Measurements from ENCODE around the gene SEC11A. TPM values are rescaled to one million over a fixed set of nuclear protein-coding genes. Genes with fewer than 3 reads are reported as not detected.
"Not testable (repeated sequence)": the region's sequence is repeated elsewhere in the genome, so short reads cannot be mapped to it uniquely, and the experiment has no call there.

The SEC11A gene
- 265 and 320 TPM in 2 replicates for total RNA-seq (2014; rRNA removed; shearing (Covaris generic))

DNA sequence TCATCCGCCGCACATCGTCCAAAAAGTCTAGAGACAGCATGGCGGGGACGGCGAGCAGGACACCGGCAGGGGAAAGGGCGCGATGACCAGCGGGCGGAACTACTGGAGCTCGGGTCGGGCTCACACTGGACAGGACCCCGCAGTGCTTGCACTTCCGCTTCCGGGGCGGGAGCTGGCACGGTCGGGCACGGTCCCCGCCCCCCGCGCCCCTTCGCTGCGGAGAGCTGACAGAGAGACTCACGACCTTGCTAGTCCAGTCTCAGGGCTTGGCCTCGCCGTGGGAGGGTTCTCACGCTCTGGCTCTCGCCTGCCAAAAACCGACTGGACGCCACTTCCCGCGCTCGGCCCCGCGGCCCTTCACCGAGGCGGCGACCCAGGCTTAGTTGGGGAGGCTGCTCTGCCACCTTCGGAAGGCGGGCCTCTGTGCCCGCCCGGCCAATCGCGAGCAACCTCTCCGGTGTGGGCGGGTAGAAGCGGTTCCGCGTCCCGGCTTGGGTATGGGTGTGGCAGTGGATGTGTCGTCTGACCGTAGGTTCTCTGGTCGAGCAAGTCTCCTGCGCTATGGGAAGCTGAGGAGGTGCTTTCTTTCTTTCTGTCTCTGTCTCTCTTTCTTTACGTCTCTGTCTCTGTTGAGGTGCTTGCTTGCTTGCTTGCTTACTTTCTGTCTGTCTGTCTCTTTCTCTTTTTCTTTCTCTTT, at the start of gene SEC11A:
SEC11A (minus strand) TSS at position 104 of the 697 bp plus-strand sequence; CDS start at position 40, 64 bp downstream.
- peak within 1 kb of the TSS; percentile 44 for H3K27ac ChIP-seq
- H3K4me1 ChIP-seq (replicated peaks) = peaks cover 6% of the 10 kb centered on the region; the same call in 1 of the 2 replicates
- H3K4me3 ChIP-seq = peak within 1 kb of the TSS; percentile 83
- peaks cover 8% of the 10 kb centered on the region for H3K36me3 ChIP-seq
- no peaks in the 10 kb centered on the region for H3K27me3 ChIP-seq (replicated peaks)
- DNase-seq (ENCODE audit: low read depth in 1 of 2, low spot score in 2 of 2) = peak; percentile 95 to 99
- no peaks in the 10 kb centered on the region for H3K9me3 ChIP-seq (replicated peaks)

DNA sequence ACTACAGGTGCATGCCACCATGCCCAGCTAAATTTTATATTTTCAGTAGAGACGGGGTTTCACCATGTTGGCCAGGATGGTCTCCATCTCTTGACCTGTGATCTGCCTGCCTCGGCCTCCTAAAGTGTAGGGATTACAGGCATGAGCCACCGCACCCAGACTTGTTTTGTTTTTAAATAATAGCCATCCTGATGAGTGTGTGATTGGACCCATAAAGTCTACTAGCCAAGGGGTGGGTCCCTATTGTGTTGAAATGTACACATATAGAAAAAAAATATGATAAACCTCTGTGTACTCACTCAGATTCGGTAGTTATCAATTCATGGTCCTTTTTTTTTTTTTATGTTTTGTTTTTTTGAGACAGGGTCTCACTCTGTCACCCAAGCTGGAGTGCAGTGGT, 49.7 kb upstream of the SEC11A start:
- peaks cover 37% of the 10 kb centered on the region for H3K36me3 ChIP-seq
- H3K4me3 ChIP-seq = no peak overlapping the region
- no peak overlapping the region for H3K27ac ChIP-seq
- no peaks in the 10 kb centered on the region for H3K27me3 ChIP-seq (replicated peaks)
- no peaks in the 10 kb centered on the region for H3K4me1 ChIP-seq (replicated peaks)
- no peaks in the 10 kb centered on the region for H3K9me3 ChIP-seq (replicated peaks)
- DNase-seq (ENCODE audit: low read depth in 1 of 2, low spot score in 2 of 2) = no peak

DNA sequence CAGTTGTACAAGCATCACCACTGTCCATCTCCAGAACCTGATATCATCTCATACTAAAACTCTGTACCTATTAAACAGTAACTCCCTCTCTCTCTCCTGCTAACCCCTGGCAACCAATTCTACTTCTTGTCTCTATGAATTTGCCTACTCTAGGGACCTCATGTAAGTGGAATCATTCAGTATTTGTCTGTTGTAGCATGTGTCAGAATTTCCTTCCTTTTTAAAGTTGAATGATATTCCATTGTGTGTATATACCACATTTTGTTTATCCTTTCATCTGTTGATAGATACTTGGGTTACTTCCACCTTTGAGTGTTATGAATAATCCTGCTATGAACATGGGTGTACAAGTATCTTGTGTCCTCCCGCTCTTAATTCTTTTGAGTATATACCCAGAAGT, 49.0 kb upstream of the SEC11A start:
- Histone ChIP-seq H3K27ac (no peak overlapping the region), H3K36me3 (peaks cover 33% of the 10 kb centered on the region), H3K4me3 (no peak overlapping the region), H3K9me3 (replicated peaks) (no peaks in the 10 kb centered on the region), H3K4me1 (replicated peaks) (no peaks in the 10 kb centered on the region), H3K27me3 (replicated peaks) (no peaks in the 10 kb centered on the region)
- no peak for DNase-seq (ENCODE audit: low read depth in 1 of 2, low spot score in 2 of 2)

DNA sequence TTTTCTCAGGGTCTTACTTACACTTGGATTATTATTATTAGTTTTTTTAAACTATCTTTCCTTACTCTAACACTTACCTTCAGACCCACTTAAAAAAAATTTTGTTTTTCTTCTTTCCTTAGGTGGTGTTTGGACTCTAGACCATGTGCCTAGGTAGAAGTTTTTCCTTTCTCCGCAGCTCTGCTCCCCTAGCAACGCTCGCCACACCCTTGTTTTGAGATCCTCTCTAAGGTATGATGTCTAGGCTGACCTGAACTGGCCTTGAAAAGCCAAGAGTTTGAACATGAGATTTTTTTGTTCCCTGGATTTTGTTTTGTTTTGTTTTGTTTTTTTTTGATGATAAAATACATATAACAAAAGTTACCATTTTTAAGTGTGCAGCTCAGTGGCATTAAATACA, 48.6 kb upstream of the SEC11A start:
- DNase-seq (ENCODE audit: low read depth in 1 of 2, low spot score in 2 of 2) = no peak
- Histone ChIP-seq H3K27me3 (replicated peaks) (no peaks in the 10 kb centered on the region), H3K9me3 (replicated peaks) (no peaks in the 10 kb centered on the region), H3K27ac (no peak overlapping the region), H3K4me3 (no peak overlapping the region), H3K36me3 (peaks cover 29% of the 10 kb centered on the region), H3K4me1 (replicated peaks) (no peaks in the 10 kb centered on the region)

DNA sequence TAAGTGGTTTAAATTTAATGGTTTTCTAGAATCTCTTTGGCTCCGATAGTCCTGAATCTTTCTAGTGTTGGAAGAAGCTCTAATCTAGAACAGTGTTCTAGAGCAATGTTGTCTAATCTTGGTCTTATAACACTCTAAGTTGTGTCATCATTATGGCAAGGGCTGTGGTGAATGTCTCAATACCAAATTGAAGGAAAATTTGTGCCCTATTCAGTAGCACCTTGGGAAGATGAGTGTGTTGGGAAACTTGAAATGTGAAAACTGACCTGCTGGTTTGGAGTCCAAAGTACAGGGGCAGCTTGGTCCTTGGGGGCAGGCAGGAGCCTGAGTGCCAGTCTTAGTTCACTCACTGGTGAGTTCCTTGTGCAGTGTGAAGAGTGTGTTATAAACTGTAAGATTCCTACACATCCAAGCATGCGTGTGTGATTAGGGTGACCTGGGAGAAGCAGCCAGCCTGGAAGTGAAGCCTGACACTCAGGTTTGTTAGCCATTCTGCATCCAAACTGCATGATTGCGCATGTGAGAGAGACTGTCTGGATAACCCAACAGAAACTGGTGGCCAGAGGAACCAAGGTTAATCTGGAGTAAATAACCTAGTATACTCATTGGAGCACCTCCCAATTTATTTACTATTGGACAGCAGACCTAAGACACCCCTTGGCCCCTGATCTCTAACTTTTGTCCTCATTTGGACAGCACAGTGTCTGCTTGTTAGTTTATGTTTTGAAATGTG, 47.1 kb upstream of the SEC11A start:
- H3K4me3 ChIP-seq = no peak overlapping the region
- no peaks in the 10 kb centered on the region for H3K9me3 ChIP-seq (replicated peaks)
- no peaks in the 10 kb centered on the region for H3K27me3 ChIP-seq (replicated peaks)
- no peak for DNase-seq (ENCODE audit: low read depth in 1 of 2, low spot score in 2 of 2)
- H3K27ac ChIP-seq = no peak overlapping the region
- peaks cover 14% of the 10 kb centered on the region for H3K36me3 ChIP-seq
- no peaks in the 10 kb centered on the region for H3K4me1 ChIP-seq (replicated peaks)

DNA sequence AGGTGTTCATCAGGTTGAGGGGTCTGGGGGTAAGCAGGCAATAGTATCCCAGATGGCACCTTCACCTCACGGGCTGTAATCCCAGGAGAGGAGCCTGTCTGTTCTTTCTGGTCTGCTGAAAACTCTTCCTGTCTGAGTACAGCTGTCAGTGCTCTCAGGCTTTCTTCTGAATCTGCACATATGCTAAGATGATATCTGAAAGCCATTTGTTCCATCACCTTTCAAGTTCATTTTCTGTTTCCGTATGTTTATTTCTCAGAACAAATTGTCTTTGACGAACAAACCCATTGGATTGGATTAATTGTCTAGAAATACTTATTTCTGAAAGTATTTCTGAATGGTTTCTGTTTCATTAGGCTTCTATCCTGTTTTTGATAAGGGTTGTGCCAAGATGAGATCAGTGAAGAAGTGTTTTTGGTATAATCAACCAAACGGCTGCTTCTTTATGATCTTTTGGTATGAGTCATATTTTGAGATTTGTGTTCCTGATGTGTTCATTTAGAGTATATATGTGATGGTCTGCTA, 45.7 kb upstream of the SEC11A start:
- Histone ChIP-seq H3K36me3 (peaks cover 6% of the 10 kb centered on the region), H3K27ac (no peak overlapping the region), H3K27me3 (replicated peaks) (no peaks in the 10 kb centered on the region), H3K9me3 (replicated peaks) (no peaks in the 10 kb centered on the region), H3K4me3 (no peak overlapping the region), H3K4me1 (replicated peaks) (no peaks in the 10 kb centered on the region)
- no peak for DNase-seq (ENCODE audit: low read depth in 1 of 2, low spot score in 2 of 2)

DNA sequence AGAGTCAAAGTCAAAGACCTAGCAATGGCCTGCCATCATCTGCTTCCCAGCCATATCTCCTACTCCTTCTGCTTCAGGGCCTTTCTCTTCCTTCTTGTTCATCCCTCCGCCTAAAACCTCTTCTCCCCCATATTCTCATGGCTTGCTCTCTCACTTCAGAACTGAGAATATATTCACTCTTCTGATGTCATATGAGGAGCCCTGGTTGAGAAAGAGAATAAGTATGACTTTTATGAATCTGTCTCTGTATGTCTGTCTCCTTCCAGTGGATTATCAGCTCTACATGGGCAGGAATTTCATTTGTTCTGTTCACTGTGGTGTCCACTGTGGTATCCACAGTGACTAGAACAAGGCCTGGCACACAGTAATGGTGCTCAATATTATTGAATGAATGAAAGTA, 44.3 kb upstream of the SEC11A start:
- Histone ChIP-seq H3K4me1 (replicated peaks) (no peaks in the 10 kb centered on the region), H3K4me3 (no peak overlapping the region), H3K27me3 (replicated peaks) (no peaks in the 10 kb centered on the region), H3K9me3 (replicated peaks) (no peaks in the 10 kb centered on the region), H3K36me3 (no peaks in the 10 kb centered on the region), H3K27ac (no peak overlapping the region)
- no peak for DNase-seq (ENCODE audit: low read depth in 1 of 2, low spot score in 2 of 2)

DNA sequence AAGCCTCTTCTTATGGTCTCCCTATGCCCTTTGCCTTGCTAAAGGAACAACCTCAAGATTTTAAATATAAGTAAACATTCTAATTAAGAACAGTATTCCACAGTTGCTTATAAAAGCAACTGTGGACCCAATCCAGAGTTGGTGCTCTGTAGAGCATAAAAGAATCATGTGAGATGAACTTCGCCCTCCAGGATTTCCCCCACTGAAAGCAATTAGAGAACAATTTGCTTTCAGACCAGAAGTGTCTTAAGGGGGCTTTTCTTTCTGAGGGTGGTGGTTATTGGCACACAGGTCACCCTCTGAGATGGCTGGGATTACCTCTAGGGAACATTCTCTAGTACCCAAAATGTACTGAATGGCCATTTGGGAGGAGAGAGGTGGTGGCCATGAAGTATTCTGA, 43.1 kb upstream of the SEC11A start:
- no peaks in the 10 kb centered on the region for H3K4me1 ChIP-seq (replicated peaks)
- no peaks in the 10 kb centered on the region for H3K9me3 ChIP-seq (replicated peaks)
- H3K36me3 ChIP-seq = peaks cover 3% of the 10 kb centered on the region
- H3K27ac ChIP-seq = no peak overlapping the region
- H3K27me3 ChIP-seq (replicated peaks) = no peaks in the 10 kb centered on the region
- DNase-seq (ENCODE audit: low read depth in 1 of 2, low spot score in 2 of 2) = no peak
- H3K4me3 ChIP-seq = no peak overlapping the region

DNA sequence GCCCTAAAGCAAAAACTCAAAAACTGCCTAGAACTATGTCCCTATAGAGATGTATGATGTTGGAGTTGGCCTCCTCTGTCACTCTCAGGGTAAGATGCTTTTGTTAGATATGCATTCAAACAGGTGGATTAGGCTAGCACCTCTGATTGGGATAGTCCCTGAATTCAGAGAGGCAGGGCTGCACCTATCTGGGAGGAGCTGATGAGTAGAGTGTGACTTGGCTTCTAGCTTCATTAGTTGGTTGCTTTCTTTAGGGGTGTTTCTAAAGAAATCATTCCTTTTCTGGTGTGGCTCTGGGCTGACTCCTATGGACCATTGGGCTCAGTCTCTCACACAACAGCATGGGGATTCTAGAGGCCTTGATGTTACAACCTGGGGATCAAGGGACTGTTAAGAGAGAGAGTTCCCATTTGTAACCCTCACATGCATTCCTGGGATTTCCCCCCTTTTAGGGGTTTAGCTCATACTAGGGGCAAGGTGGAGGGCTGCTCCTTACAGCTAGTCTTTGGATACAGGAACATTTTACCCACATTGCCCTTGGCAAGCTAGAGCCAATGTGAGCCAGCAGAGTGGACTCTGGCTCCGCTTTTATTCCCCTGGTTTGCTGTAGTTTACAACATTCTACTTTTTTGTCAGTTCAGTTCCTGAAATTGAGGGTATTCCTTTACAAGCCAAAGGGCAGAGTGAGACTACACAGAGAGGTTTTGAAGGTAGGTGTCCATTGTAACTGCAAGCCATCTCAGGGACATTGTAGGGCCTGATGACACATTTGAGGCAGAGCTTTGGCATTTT, 40.0 kb upstream of the SEC11A start:
- no peak overlapping the region for H3K27ac ChIP-seq
- no peak overlapping the region for H3K4me3 ChIP-seq
- H3K27me3 ChIP-seq (replicated peaks) = no peaks in the 10 kb centered on the region
- no peaks in the 10 kb centered on the region for H3K9me3 ChIP-seq (replicated peaks)
- H3K36me3 ChIP-seq = peaks cover 13% of the 10 kb centered on the region
- peaks cover 10% of the 10 kb centered on the region for H3K4me1 ChIP-seq (replicated peaks)
- DNase-seq (ENCODE audit: low read depth in 1 of 2, low spot score in 2 of 2) = no peak

DNA sequence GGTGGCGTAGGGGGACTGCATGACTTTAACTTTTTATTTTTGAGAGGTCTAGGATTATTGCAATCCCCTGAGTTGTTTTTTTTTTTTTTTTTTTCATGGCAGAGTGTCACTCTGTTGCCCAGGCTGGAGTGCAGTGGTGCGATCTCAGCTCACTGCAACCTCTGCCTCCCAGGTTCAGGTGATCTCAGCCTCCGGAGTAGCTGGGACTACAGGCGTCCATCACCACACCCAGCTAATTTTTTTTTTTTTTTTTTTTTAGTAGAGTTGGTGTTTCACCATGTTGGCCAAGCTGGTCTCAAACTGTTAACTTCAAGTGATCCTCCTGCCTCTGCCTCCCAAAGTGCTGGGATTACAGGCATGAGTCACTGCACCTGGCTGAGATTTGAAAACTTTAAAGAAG, 39.0 kb upstream of the SEC11A start:
- not testable (repeated sequence) for DNase-seq (ENCODE audit: low read depth in 1 of 2, low spot score in 2 of 2); H3K9me3 ChIP-seq (replicated peaks); H3K27me3 ChIP-seq (replicated peaks); H3K27ac ChIP-seq; H3K4me3 ChIP-seq
- Histone ChIP-seq H3K36me3 (peaks cover 13% of the 10 kb centered on the region), H3K4me1 (replicated peaks) (peaks cover 13% of the 10 kb centered on the region)

DNA sequence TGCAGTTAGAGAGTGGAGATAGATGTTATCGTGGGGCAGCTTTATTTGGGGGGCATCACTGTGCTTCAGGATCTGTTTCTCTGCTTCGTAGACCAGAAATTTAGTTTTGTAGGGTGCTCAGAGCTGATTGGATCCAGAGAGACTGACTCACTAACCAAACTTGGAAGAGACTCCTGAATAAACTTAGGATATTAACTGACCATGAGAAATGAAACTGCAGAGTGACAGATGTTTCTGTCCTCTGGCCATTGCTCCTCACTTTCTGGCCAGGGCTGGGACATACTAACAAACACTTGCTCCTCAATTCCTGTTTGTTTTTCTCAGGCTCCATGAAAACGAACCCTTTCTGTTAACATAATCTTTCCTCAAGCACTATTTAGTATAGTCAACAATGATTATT, 36.8 kb upstream of the SEC11A start:
- no peaks in the 10 kb centered on the region for H3K9me3 ChIP-seq (replicated peaks)
- DNase-seq (ENCODE audit: low read depth in 1 of 2, low spot score in 2 of 2) = no peak
- H3K27me3 ChIP-seq (replicated peaks) = no peaks in the 10 kb centered on the region
- peaks cover 16% of the 10 kb centered on the region for H3K4me1 ChIP-seq (replicated peaks)
- no peak overlapping the region for H3K4me3 ChIP-seq
- peaks cover 16% of the 10 kb centered on the region for H3K36me3 ChIP-seq
- H3K27ac ChIP-seq = no peak overlapping the region

DNA sequence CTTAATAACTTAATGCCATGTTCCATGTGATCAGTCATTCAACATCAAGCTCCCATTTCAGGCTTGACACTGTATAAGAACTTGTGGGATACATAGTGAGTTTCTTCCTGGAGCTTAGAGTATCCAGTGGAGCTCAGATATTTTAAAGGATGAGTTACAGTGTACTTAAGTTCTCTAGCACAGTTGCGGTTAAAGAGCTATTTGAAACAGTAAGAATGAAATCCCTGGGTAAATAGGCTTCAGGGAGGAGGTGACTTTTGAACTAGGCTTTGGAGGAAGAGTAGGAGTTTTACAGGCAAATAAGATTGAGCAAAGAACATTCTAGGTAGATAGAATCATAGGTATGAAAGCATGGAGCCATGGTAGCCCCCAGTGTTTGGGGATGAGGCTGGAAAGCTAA, 36.3 kb upstream of the SEC11A start:
- H3K9me3 ChIP-seq (replicated peaks) = no peaks in the 10 kb centered on the region
- peaks cover 20% of the 10 kb centered on the region for H3K4me1 ChIP-seq (replicated peaks)
- H3K27me3 ChIP-seq (replicated peaks) = no peaks in the 10 kb centered on the region
- no peak overlapping the region for H3K4me3 ChIP-seq
- no peak overlapping the region for H3K27ac ChIP-seq
- DNase-seq (ENCODE audit: low read depth in 1 of 2, low spot score in 2 of 2) = no peak
- H3K36me3 ChIP-seq = peaks cover 16% of the 10 kb centered on the region

DNA sequence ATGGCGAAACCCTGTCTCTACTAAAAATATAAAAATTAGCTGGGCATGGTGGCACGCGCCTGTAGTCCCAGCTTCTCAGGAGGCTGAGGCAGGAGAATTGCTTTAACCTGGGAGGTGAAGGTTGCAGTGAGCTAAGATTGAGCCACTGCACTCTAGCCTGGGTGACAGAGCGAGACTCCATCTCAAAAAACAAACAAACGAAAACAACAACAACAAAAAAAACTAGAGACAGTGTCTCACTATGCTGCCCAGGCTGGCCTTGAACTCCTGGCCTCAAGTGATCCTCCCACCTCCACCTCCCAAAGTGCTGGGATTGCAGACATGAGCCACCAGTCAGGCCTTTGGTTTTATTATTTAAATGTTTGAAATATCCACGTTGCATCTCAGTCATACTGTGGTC, 35.8 kb upstream of the SEC11A start:
- H3K27ac ChIP-seq; DNase-seq (ENCODE audit: low read depth in 1 of 2, low spot score in 2 of 2); H3K27me3 ChIP-seq (replicated peaks); H3K9me3 ChIP-seq (replicated peaks); H3K4me3 ChIP-seq: not testable (repeated sequence)
- Histone ChIP-seq H3K4me1 (replicated peaks) (peaks cover 22% of the 10 kb centered on the region), H3K36me3 (peaks cover 16% of the 10 kb centered on the region)

Data from SJSA1 (cell line).